Left lung (tissue), 14 donors: ENCODE measurements around the gene CNMD. TPM values are rescaled to one million over a fixed set of nuclear protein-coding genes. Genes with fewer than 3 reads are reported as not detected.

ENCODE experiments used
- ATAC-seq: fragments of 200-7000 bp; cut with Tn5 transposase; one replicate; pipeline ENCODE4 v1.9.1; 2020; ENCODE audit warnings: moderate library complexity
- DNase-seq, 4 donors: peaks; one replicate each; pipeline ENCODE4 v3.0.0-alpha.2; 2013 to 2020
- H3K27ac ChIP-seq, 2 donors: fragments of 200-600 bp; sonication (generic) in 1 of 2; one replicate each; pipeline versions ENCODE4 v1.5.0 to v1.8.0; 2020 to 2021
- H3K27me3 ChIP-seq, 2 donors: fragments of 200-600 bp; sonication (generic) in 1 of 2; one replicate each; pipeline versions ENCODE4 v1.5.0 to v1.8.0; 2020 to 2021
- H3K36me3 ChIP-seq, 2 donors: fragments of 200-600 bp; sonication (generic) in 1 of 2; one replicate each; pipeline versions ENCODE4 v1.5.0 to v1.8.0; 2020 to 2021
- H3K4me1 ChIP-seq, 2 donors: fragments of 200-600 bp; one replicate each; pipeline ENCODE4 v1.8.0; 2021
- H3K4me3 ChIP-seq, 2 donors: fragments of 200-600 bp; sonication (generic) in 1 of 2; one replicate each; pipeline versions ENCODE4 v1.5.0 to v1.8.0; 2020 to 2021; ENCODE audit warnings: mild to moderate bottlenecking in 1 of 2
- H3K9me3 ChIP-seq, 2 donors: fragments of 200-600 bp; sonication (generic) in 1 of 2; one replicate each; pipeline versions ENCODE4 v1.5.0 to v1.8.0; 2020 to 2021
- intact Hi-C, 2 donors: fragments of 100-400 bp; cut with DNase I; formaldehyde crosslinking; loops; one replicate each; pipeline versions ENCODE4 v1.11.2 to v1.14.2; 2022
- long read RNA-seq, 12 donors: library from polyadenylated mRNA in 2 of 12; unstranded in 2 of 12; transcript quantifications; one replicate each; pipeline ENCODE4 v2.0.0 and lab custom pipeline, GENCODE V29; 2019 to 2026
- polyA plus RNA-seq, 6 donors: library from polyadenylated mRNA; unstranded; fragments of 120-200 nt; gene quantifications; one replicate each; pipeline ENCODE4 v1.2.1, GENCODE V29; 2013; ENCODE audit not compliant: insufficient read length in 6 of 6
- total RNA-seq, 2 donors: library from RNA; stranded (reverse); fragmentation: NEBNext Ultra II Directional; extraction: Animal tissue kit (Norgen Biotek cat#: 25700); gene quantifications; one replicate each; pipeline ENCODE4 v1.2.1, GENCODE V29; 2021
- TF ChIP-seq, protein P1 (sequence below), 2 donors: fragments of 200-600 bp; sonication (generic) in 1 of 2; IDR thresholded peaks; one replicate each; pipeline versions ENCODE4 v1.5.0 to v1.8.0; 2021; ENCODE audit warnings: antibody characterized with exemption in 2 of 2
- donor health status: DM: no; HTN: yes; CAD: no.
- donor health status: DM: no; HTN: no; CAD: no.

CNMD gene
- total RNA-seq: not detected
- 1 to 10 TPM; 5.1 to 9.6 (median 7.2) TPM for polyA plus RNA-seq
- long read RNA-seq, donor 1, partial matches to known transcripts: 0 of 2 reads
- long read RNA-seq, donor 1, other reads (novel, unspliced or antisense): 0 of 2 reads
- long read RNA-seq, donor 2, partial matches to known transcripts: 7 of 10 reads
- long read RNA-seq, donor 2, other reads (novel, unspliced or antisense): 0 of 10 reads
- long read RNA-seq, donor 3, partial matches to known transcripts: 0 of 2 reads
- long read RNA-seq, donor 3, other reads (novel, unspliced or antisense): 0 of 2 reads
- long read RNA-seq, donor 4: 0 reads
- long read RNA-seq, donor 5, partial matches to known transcripts: 0 of 4 reads
- long read RNA-seq, donor 5, other reads (novel, unspliced or antisense): 0 of 4 reads
- long read RNA-seq, donor 6, partial matches to known transcripts: 0 of 4 reads
- long read RNA-seq, donor 6, other reads (novel, unspliced or antisense): 0 of 4 reads
- long read RNA-seq, donor 7: 0 reads
- long read RNA-seq, donor 8, partial matches to known transcripts: 0 of 1 reads
- long read RNA-seq, donor 8, other reads (novel, unspliced or antisense): 0 of 1 reads
- long read RNA-seq, donor 9: 0 reads
- long read RNA-seq, donor 10: 0 reads
- long read RNA-seq, donor 11, partial matches to known transcripts: 0 of 6 reads
- long read RNA-seq, donor 11, other reads (novel, unspliced or antisense): 0 of 6 reads
- long read RNA-seq, donor 12, partial matches to known transcripts: 0 of 2 reads
- long read RNA-seq, donor 12, other reads (novel, unspliced or antisense): 0 of 2 reads

DNA sequence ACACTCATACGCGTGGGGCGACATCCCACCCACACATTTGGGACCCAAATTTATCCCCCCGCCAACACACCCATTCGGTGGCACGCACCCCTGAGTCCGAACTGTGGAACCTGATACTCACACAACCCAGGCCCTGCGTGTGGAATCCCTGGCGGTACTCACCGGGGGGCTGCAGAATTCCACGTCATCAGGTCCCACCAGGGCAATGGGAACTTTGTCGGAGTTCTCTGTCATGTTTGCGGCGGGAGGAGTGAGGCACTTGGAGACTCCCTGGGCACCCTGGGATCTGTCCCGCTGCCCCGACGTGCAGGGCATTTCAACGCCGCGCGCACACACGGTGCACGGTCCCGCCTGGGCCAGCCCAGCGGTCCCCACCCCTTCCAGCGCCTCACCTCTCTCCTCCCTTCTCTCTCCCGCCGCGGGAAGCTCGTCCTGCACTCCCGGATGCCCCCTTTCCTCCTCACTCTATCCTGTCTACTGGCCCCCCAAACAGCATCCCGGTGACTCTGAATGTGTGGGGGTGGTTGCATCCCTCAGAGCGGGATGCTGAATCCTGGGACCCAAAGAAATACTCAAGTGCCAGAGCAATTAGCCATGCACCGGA, at the start of gene CNMD:
CNMD (minus strand) TSS at position 353 of the 604 bp plus-strand sequence; CDS start at position 234, 119 bp downstream.
- DNase-seq (peak in 1 of 4 donors; percentile 65), ATAC-seq (no peak)
- Histone ChIP-seq H3K27ac (no peak within 1 kb of the TSS), H3K4me3 (peak within 1 kb of the TSS in 1 of 2 donors; percentile 34), H3K9me3 (no peaks in the 10 kb centered on the region), H3K27me3 (peaks cover 20 to 64% of the 10 kb centered on the region in 2 donors), H3K4me1 (peaks cover 0 to 11% of the 10 kb centered on the region in 2 donors), H3K36me3 (no peaks in the 10 kb centered on the region)
- TF ChIP-seq, protein P1, sequence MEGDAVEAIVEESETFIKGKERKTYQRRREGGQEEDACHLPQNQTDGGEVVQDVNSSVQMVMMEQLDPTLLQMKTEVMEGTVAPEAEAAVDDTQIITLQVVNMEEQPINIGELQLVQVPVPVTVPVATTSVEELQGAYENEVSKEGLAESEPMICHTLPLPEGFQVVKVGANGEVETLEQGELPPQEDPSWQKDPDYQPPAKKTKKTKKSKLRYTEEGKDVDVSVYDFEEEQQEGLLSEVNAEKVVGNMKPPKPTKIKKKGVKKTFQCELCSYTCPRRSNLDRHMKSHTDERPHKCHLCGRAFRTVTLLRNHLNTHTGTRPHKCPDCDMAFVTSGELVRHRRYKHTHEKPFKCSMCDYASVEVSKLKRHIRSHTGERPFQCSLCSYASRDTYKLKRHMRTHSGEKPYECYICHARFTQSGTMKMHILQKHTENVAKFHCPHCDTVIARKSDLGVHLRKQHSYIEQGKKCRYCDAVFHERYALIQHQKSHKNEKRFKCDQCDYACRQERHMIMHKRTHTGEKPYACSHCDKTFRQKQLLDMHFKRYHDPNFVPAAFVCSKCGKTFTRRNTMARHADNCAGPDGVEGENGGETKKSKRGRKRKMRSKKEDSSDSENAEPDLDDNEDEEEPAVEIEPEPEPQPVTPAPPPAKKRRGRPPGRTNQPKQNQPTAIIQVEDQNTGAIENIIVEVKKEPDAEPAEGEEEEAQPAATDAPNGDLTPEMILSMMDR (IDR thresholded peaks at IDR 0.05): no peak
- intact Hi-C loops: no loop called here

DNA sequence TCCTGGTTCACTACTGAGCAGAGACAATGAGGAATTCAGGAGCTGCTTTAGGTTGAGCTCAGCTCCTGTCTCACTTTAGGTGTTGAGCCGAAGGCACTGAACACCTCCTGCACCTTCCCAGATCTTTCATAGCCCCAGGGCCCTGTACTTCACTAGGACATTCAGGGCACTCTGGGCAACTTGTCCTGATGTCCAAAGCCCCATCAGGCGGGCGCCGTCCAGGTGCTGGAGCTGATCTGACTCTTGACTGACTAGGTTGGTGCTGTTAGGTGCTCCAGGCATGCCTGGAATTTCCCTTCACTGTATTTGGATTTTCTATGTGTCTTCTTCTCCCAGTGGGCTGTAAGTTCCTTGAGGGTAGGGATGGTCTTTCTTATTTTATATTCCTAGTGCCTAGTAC, 48.4 kb upstream of the CNMD start:
- Histone ChIP-seq H3K27ac (no peak overlapping the region), H3K4me3 (no peak overlapping the region), H3K4me1 (no peaks in the 10 kb centered on the region), H3K27me3 (peaks cover 0 to 5% of the 10 kb centered on the region in 2 donors), H3K9me3 (no peaks in the 10 kb centered on the region), H3K36me3 (no peaks in the 10 kb centered on the region)
- DNase-seq (no peak), ATAC-seq (no peak)
- TF ChIP-seq, protein P1 (IDR thresholded peaks at IDR 0.05): no peak
- intact Hi-C loops: no loop called here

DNA sequence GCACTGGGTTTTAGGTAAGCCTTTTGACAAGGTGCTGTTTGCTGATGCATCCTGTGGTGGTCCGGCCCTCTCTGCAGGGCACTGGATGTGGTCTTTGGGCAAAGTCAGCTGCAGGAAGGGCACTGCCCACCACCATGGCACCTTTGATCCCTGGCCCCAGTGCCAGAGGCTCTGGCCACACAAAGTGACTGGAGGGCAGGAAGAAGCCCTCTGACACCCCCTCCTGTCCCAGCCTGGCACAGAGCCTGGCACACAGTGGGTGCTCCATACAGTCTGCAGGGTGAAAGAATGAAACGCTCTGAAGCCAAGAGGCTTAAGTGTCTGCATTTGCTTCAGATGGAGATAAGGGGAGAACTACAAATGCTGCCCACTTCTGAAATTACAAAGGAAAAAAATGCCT, 47.6 kb upstream of the CNMD start:
- intact Hi-C loops: no loop called here
- TF ChIP-seq, protein P1 (IDR thresholded peaks at IDR 0.05): no peak
- Histone ChIP-seq H3K27ac (no peak overlapping the region), H3K27me3 (peaks cover 0 to 5% of the 10 kb centered on the region in 2 donors), H3K9me3 (no peaks in the 10 kb centered on the region), H3K36me3 (no peaks in the 10 kb centered on the region), H3K4me3 (no peak overlapping the region), H3K4me1 (no peaks in the 10 kb centered on the region)
- ATAC-seq: no peak
- no peak for DNase-seq

DNA sequence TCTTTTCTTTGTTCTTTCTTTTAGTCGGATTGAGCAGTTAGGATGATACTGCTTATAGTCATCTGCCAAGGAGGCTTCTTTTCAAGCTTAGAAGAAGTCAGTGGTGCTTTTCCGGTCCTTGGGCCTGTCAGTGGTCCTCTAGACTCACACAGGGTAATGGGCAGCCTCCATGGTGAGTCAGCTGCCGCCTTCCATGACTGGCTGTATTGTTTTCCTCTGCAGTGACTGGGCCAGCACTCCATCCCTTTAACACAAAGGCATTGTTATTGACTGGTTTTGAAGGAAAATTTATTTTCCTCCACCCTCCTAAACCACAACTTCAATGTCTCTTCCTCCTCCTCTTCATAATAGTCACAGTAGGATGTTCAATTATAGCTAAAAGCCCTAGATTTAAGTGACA, 47.1 kb upstream of the CNMD start:
- no peak for ATAC-seq

More for the DNA sequence above, 47.1 kb upstream of the CNMD start:
- intact Hi-C loops: no loop called here
- Histone ChIP-seq H3K4me1 (no peaks in the 10 kb centered on the region), H3K36me3 (no peaks in the 10 kb centered on the region), H3K4me3 (no peak overlapping the region), H3K27ac (no peak overlapping the region), H3K9me3 (no peaks in the 10 kb centered on the region), H3K27me3 (peaks cover 0 to 5% of the 10 kb centered on the region in 2 donors)
- TF ChIP-seq, protein P1 (IDR thresholded peaks at IDR 0.05): no peak
- DNase-seq: no peak
